ENCODE data around the gene VDAC2.
A peak's percentile ranks its signal among the peaks of the same experiment; 100 is the strongest.

The VDAC2 gene

GRCh38 chr10:75210282-75211006 lies at the start of gene VDAC2:
Gene VDAC2 (plus strand): TSS chr10:75210796. CDS start chr10:75211159, 363 bp downstream.
- H3K27ac ChIP-seq, result peak within 1 kb of the TSS; percentile 92
- H3K4me3 ChIP-seq, result peak within 1 kb of the TSS; percentile 84
- TF ChIP-seq FOXP2 (optimal IDR thresholded peaks at IDR 0.05; ENCODE audit: control extremely low read depth, extremely low read length, insufficient read depth) (no peak), POLR2AphosphoS5 (IDR thresholded peaks at IDR 0.05; ENCODE audit: borderline replicate concordance, low read depth, low read length) (peak; percentile 72; the same call in 1 of the 2 replicates), EZH2 (IDR thresholded peaks at IDR 0.05) (no peak)
- peak within 1 kb of the TSS; percentile 87 for H3K9ac ChIP-seq (ENCODE audit: insufficient read length)
- H3K9me3 ChIP-seq (ENCODE audit: low read depth, low read length), result no peaks in the 10 kb centered on the region
- H3K36me3 ChIP-seq (ENCODE audit: insufficient read depth, low read length), result peaks cover 29% of the 10 kb centered on the region
- DNase-seq (ENCODE audit: low read depth, low spot score), result no peak

- Histone ChIP-seq H3K9ac (ENCODE audit: insufficient read length) (no peak overlapping the region), H3K4me3 (no peak overlapping the region), H3K36me3 (ENCODE audit: insufficient read depth, low read length) (no peaks in the 10 kb centered on the region), H3K9me3 (ENCODE audit: low read depth, low read length) (no peaks in the 10 kb centered on the region), H3K27ac (no peak overlapping the region)
- TF ChIP-seq POLR2AphosphoS5 (IDR thresholded peaks at IDR 0.05; ENCODE audit: borderline replicate concordance, low read depth, low read length), result no peak
- TF ChIP-seq FOXP2 (optimal IDR thresholded peaks at IDR 0.05; ENCODE audit: control extremely low read depth, extremely low read length, insufficient read depth), result no peak
- no peak for TF ChIP-seq EZH2 (IDR thresholded peaks at IDR 0.05)
- DNase-seq (ENCODE audit: low read depth, low spot score), result no peak
Measured at GRCh38 chr10:75165684-75166622, 44.6 kb upstream of the VDAC2 start.

- no peak overlapping the region for H3K4me3 ChIP-seq
- no peak overlapping the region for H3K9ac ChIP-seq (ENCODE audit: insufficient read length)
- no peak for DNase-seq (ENCODE audit: low read depth, low spot score)
- H3K9me3 ChIP-seq (ENCODE audit: low read depth, low read length), result no peaks in the 10 kb centered on the region
- H3K27ac ChIP-seq, result no peak overlapping the region
- TF ChIP-seq POLR2AphosphoS5 (IDR thresholded peaks at IDR 0.05; ENCODE audit: borderline replicate concordance, low read depth, low read length) (no peak), FOXP2 (optimal IDR thresholded peaks at IDR 0.05; ENCODE audit: control extremely low read depth, extremely low read length, insufficient read depth) (no peak), EZH2 (IDR thresholded peaks at IDR 0.05) (no peak)
- H3K36me3 ChIP-seq (ENCODE audit: insufficient read depth, low read length), result no peaks in the 10 kb centered on the region
Measured at GRCh38 chr10:75166623-75166972, 44.0 kb upstream of the VDAC2 start.

GRCh38 chr10:75168275-75168674 lies 42.3 kb upstream of the VDAC2 start:
- H3K4me3 ChIP-seq, result no peak overlapping the region
- H3K9ac ChIP-seq (ENCODE audit: insufficient read length), result no peak overlapping the region
- no peak overlapping the region for H3K27ac ChIP-seq
- H3K9me3 ChIP-seq (ENCODE audit: low read depth, low read length), result no peaks in the 10 kb centered on the region
- H3K36me3 ChIP-seq (ENCODE audit: insufficient read depth, low read length), result no peaks in the 10 kb centered on the region
- no peak for TF ChIP-seq POLR2AphosphoS5 (IDR thresholded peaks at IDR 0.05; ENCODE audit: borderline replicate concordance, low read depth, low read length)
- no peak for TF ChIP-seq EZH2 (IDR thresholded peaks at IDR 0.05)
- no peak for TF ChIP-seq FOXP2 (optimal IDR thresholded peaks at IDR 0.05; ENCODE audit: control extremely low read depth, extremely low read length, insufficient read depth)
- no peak for DNase-seq (ENCODE audit: low read depth, low spot score)

GRCh38 chr10:75170215-75170614 lies 40.4 kb upstream of the VDAC2 start:
- Histone ChIP-seq H3K9me3 (ENCODE audit: low read depth, low read length) (no peaks in the 10 kb centered on the region), H3K36me3 (ENCODE audit: insufficient read depth, low read length) (no peaks in the 10 kb centered on the region), H3K27ac (no peak overlapping the region), H3K9ac (ENCODE audit: insufficient read length) (no peak overlapping the region), H3K4me3 (no peak overlapping the region)
- TF ChIP-seq EZH2 (IDR thresholded peaks at IDR 0.05) (no peak), FOXP2 (optimal IDR thresholded peaks at IDR 0.05; ENCODE audit: control extremely low read depth, extremely low read length, insufficient read depth) (no peak), POLR2AphosphoS5 (IDR thresholded peaks at IDR 0.05; ENCODE audit: borderline replicate concordance, low read depth, low read length) (no peak)
- DNase-seq (ENCODE audit: low read depth, low spot score), result no peak

GRCh38 chr10:75175046-75175445 lies 35.5 kb upstream of the VDAC2 start:
- TF ChIP-seq FOXP2 (optimal IDR thresholded peaks at IDR 0.05; ENCODE audit: control extremely low read depth, extremely low read length, insufficient read depth) (no peak), POLR2AphosphoS5 (IDR thresholded peaks at IDR 0.05; ENCODE audit: borderline replicate concordance, low read depth, low read length) (no peak), EZH2 (IDR thresholded peaks at IDR 0.05) (no peak)
- H3K9me3 ChIP-seq (ENCODE audit: low read depth, low read length), result no peaks in the 10 kb centered on the region
- H3K27ac ChIP-seq, result no peak overlapping the region
- DNase-seq (ENCODE audit: low read depth, low spot score), result no peak
- H3K4me3 ChIP-seq, result no peak overlapping the region
- H3K36me3 ChIP-seq (ENCODE audit: insufficient read depth, low read length), result no peaks in the 10 kb centered on the region
- no peak overlapping the region for H3K9ac ChIP-seq (ENCODE audit: insufficient read length)

- no peaks in the 10 kb centered on the region for H3K9me3 ChIP-seq (ENCODE audit: low read depth, low read length)
- no peaks in the 10 kb centered on the region for H3K36me3 ChIP-seq (ENCODE audit: insufficient read depth, low read length)
- H3K4me3 ChIP-seq, result no peak overlapping the region
- DNase-seq (ENCODE audit: low read depth, low spot score), result no peak
- no peak overlapping the region for H3K27ac ChIP-seq
- no peak overlapping the region for H3K9ac ChIP-seq (ENCODE audit: insufficient read length)
- no peak for TF ChIP-seq EZH2 (IDR thresholded peaks at IDR 0.05)
- TF ChIP-seq POLR2AphosphoS5 (IDR thresholded peaks at IDR 0.05; ENCODE audit: borderline replicate concordance, low read depth, low read length), result no peak
- TF ChIP-seq FOXP2 (optimal IDR thresholded peaks at IDR 0.05; ENCODE audit: control extremely low read depth, extremely low read length, insufficient read depth), result no peak
Measured at GRCh38 chr10:75176046-75176445, 34.5 kb upstream of the VDAC2 start.

- DNase-seq (ENCODE audit: low read depth, low spot score), result no peak
- Histone ChIP-seq H3K27ac (no peak overlapping the region), H3K9ac (ENCODE audit: insufficient read length) (no peak overlapping the region), H3K9me3 (ENCODE audit: low read depth, low read length) (no peaks in the 10 kb centered on the region), H3K4me3 (no peak overlapping the region), H3K36me3 (ENCODE audit: insufficient read depth, low read length) (no peaks in the 10 kb centered on the region)
- no peak for TF ChIP-seq FOXP2 (optimal IDR thresholded peaks at IDR 0.05; ENCODE audit: control extremely low read depth, extremely low read length, insufficient read depth)
- TF ChIP-seq POLR2AphosphoS5 (IDR thresholded peaks at IDR 0.05; ENCODE audit: borderline replicate concordance, low read depth, low read length), result no peak
- no peak for TF ChIP-seq EZH2 (IDR thresholded peaks at IDR 0.05)
Measured at GRCh38 chr10:75176736-75177135, 33.9 kb upstream of the VDAC2 start.
